Neural progenitor cell (in vitro differentiated cells): Measurements from ENCODE around the gene LMX1B. TPM values are rescaled to one million over a fixed set of nuclear protein-coding genes. Genes with fewer than 3 reads are reported as not detected.

Experiments used
- DNase-seq: peaks from one replicate; pipeline ENCODE4 v3.0.0-alpha.2; 2016; ENCODE audit warnings: low spot score
- H2AFZ ChIP-seq: fragments of 200-600 bp; sonication (generic); replicated peaks from 2 replicates; pipeline ENCODE4 v1.6.1; 2016; ENCODE audit warnings: antibody characterized with exemption
- H3F3A ChIP-seq: fragments of 200-600 bp; sonication (generic); 2 replicates; pipeline ENCODE4 v1.6.1; 2016; ENCODE audit warnings: antibody characterized with exemption, low read depth
- H3K27ac ChIP-seq: fragments of 200-600 bp; sonication (generic); 2 replicates; pipeline ENCODE4 v1.5.1; 2016; ENCODE audit warnings: mild to moderate bottlenecking
- H3K27me3 ChIP-seq: fragments of 200-600 bp; sonication (generic); 2 replicates; pipeline ENCODE4 v1.6.1; 2016; ENCODE audit warnings: mild to moderate bottlenecking, moderate library complexity
- H3K36me3 ChIP-seq: fragments of 200-600 bp; sonication (generic); 2 replicates; pipeline ENCODE4 v1.5.1; 2016
- H3K4me1 ChIP-seq: fragments of 200-600 bp; sonication (generic); 2 replicates; pipeline ENCODE4 v1.6.1; 2016; ENCODE audit warnings: mixed run types
- H3K4me2 ChIP-seq: fragments of 200-600 bp; sonication (generic); 2 replicates; pipeline ENCODE4 v1.6.1; 2016
- H3K4me3 ChIP-seq: fragments of 200-600 bp; sonication (generic); 2 replicates; pipeline ENCODE4 v1.5.1; 2016
- H3K79me2 ChIP-seq: fragments of 200-600 bp; sonication (generic); 2 replicates; pipeline ENCODE4 v1.6.1; 2016; ENCODE audit warnings: low read depth
- H3K9ac ChIP-seq: fragments of 200-600 bp; sonication (generic); 2 replicates; pipeline ENCODE4 v1.6.1; 2016
- H3K9me3 ChIP-seq: fragments of 200-600 bp; sonication (generic); 2 replicates; pipeline ENCODE4 v1.5.1; 2016; ENCODE audit warnings: low read depth
- H4K20me1 ChIP-seq: fragments of 200-600 bp; sonication (generic); 2 replicates; pipeline ENCODE4 v1.6.1; 2016; ENCODE audit warnings: low read depth
- H3K27ac Mint-ChIP-seq: 3 replicates; pipeline ENCODE4 v1.8.0; 2021; ENCODE audit warnings: mixed read lengths
- H3K27me3 Mint-ChIP-seq: 2 replicates; pipeline ENCODE4 v1.8.0; 2022; ENCODE audit warnings: low read depth, mild to moderate bottlenecking, inconsistent platforms, moderate library complexity, mixed read lengths; ENCODE audit not compliant: insufficient read depth
- H3K36me3 Mint-ChIP-seq: 3 replicates; pipeline ENCODE4 v1.8.0; 2021; ENCODE audit warnings: mixed read lengths
- H3K4me1 Mint-ChIP-seq: 3 replicates; pipeline ENCODE4 v1.8.0; 2021; ENCODE audit warnings: mixed read lengths
- H3K4me3 Mint-ChIP-seq: 3 replicates; pipeline ENCODE4 v1.8.0; 2021; ENCODE audit warnings: mild to moderate bottlenecking, moderate library complexity, mixed read lengths
- H3K9me3 Mint-ChIP-seq: 3 replicates; pipeline ENCODE4 v1.8.0; 2020; ENCODE audit warnings: mixed read lengths
- EZH2 ChIP-seq: fragments of 200-600 bp; sonication (generic); IDR thresholded peaks from 2 replicates; pipeline ENCODE4 v1.6.1; 2017; ENCODE audit warnings: antibody characterized with exemption, mild to moderate bottlenecking, moderate library complexity
- EZH2phosphoT487 ChIP-seq: fragments of 200-600 bp; sonication (generic); IDR thresholded peaks from 2 replicates; pipeline ENCODE4 v1.6.1; 2017; ENCODE audit warnings: antibody characterized with exemption
- total RNA-seq: library from RNA; depleted of rRNA; stranded (reverse); fragments of >200 nt; gene quantifications from 2 replicates; pipeline ENCODE4 v1.2.3, GENCODE V29; 2015; ENCODE audit warnings: low replicate concordance
- TF ChIP-seq, protein P1 (sequence below): fragments of 200-600 bp; sonication (generic); IDR thresholded peaks from 2 replicates; pipeline ENCODE4 v1.5.1; 2017; ENCODE audit warnings: antibody characterized with exemption, mild to moderate bottlenecking

LMX1B gene
- total RNA-seq, 1 donor from 2014 or later, result 0.19 TPM

DNA sequence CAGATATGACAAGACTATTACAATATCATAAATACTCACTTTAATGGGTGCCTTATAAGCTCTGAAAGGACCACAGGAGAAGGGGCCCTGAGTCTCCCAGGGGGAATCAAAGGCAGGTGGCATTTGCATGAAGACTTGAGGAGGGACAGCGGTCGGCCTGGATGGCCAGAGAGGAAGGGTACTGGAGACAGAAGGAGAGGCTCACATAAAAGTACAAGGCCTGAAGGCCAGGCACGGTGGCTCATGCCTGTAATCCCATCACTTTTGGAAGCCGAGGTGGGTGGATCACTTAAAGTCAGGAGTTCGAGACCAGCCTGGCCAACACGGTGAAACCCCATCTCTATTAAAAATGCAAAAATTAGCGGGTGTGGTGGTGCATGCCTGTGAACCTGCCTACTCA is 29.1 kb upstream of the LMX1B start:
- no peak overlapping the region for H2AFZ ChIP-seq
- no peaks in the 10 kb centered on the region for H4K20me1 ChIP-seq
- TF ChIP-seq EZH2phosphoT487 (no peak), EZH2 (no peak)
- TF ChIP-seq, protein P1, sequence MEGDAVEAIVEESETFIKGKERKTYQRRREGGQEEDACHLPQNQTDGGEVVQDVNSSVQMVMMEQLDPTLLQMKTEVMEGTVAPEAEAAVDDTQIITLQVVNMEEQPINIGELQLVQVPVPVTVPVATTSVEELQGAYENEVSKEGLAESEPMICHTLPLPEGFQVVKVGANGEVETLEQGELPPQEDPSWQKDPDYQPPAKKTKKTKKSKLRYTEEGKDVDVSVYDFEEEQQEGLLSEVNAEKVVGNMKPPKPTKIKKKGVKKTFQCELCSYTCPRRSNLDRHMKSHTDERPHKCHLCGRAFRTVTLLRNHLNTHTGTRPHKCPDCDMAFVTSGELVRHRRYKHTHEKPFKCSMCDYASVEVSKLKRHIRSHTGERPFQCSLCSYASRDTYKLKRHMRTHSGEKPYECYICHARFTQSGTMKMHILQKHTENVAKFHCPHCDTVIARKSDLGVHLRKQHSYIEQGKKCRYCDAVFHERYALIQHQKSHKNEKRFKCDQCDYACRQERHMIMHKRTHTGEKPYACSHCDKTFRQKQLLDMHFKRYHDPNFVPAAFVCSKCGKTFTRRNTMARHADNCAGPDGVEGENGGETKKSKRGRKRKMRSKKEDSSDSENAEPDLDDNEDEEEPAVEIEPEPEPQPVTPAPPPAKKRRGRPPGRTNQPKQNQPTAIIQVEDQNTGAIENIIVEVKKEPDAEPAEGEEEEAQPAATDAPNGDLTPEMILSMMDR, result no peak
- no peaks in the 10 kb centered on the region for H3K9me3 ChIP-seq
- DNase-seq, result no peak
- no peak overlapping the region for H3K4me2 ChIP-seq
- no peak overlapping the region for H3K4me3 Mint-ChIP-seq
- H3K9me3 Mint-ChIP-seq, result peaks cover 5% of the 10 kb centered on the region
- no peak overlapping the region for H3K27ac Mint-ChIP-seq
- no peaks in the 10 kb centered on the region for H3K4me1 ChIP-seq
- no peak overlapping the region for H3K27ac ChIP-seq
- H3K27me3 ChIP-seq, result no peaks in the 10 kb centered on the region
- no peaks in the 10 kb centered on the region for H3K36me3 Mint-ChIP-seq
- H3K9ac ChIP-seq, result no peak overlapping the region
- H3K4me3 ChIP-seq, result no peak overlapping the region
- H3K27me3 Mint-ChIP-seq, result peaks cover 10% of the 10 kb centered on the region
- H3K36me3 ChIP-seq, result no peaks in the 10 kb centered on the region
- no peaks in the 10 kb centered on the region for H3F3A ChIP-seq
- no peaks in the 10 kb centered on the region for H3K79me2 ChIP-seq
- peaks cover 28% of the 10 kb centered on the region for H3K4me1 Mint-ChIP-seq

DNA sequence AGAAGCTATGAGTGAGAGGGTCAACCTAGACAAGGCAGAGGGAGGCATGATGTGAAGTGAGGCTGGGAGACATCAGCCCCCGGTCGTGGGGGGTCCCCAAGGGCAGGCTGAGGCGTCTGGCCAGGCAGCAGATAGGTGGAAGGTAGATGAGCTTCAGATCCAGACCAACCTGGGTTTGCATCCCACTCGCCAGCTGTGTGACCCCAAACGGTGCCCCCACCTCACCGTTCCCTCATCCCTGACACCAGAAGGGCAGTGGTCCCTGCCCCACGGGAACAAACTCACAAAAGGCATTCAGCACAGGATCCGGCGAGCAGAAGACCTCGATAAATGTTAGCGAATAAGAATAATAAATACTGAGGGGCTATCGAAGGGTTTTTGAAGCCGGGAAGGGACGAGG is 27.5 kb upstream of the LMX1B start:
- H3K4me1 Mint-ChIP-seq, result peaks cover 32% of the 10 kb centered on the region
- Histone ChIP-seq H3K9ac (no peak overlapping the region), H3K4me3 (no peak overlapping the region), H3K4me1 (no peaks in the 10 kb centered on the region), H3K79me2 (no peaks in the 10 kb centered on the region), H3K9me3 (no peaks in the 10 kb centered on the region), H4K20me1 (no peaks in the 10 kb centered on the region), H3K36me3 (no peaks in the 10 kb centered on the region), H3F3A (no peaks in the 10 kb centered on the region), H3K27ac (no peak overlapping the region), H2AFZ (no peak overlapping the region), H3K27me3 (no peaks in the 10 kb centered on the region), H3K4me2 (no peak overlapping the region)
- DNase-seq, result no peak
- no peaks in the 10 kb centered on the region for H3K36me3 Mint-ChIP-seq
- peaks cover 10% of the 10 kb centered on the region for H3K27me3 Mint-ChIP-seq
- peak overlapping the region; percentile 75 for H3K27ac Mint-ChIP-seq
- no peak overlapping the region for H3K4me3 Mint-ChIP-seq
- TF ChIP-seq EZH2, result no peak
- TF ChIP-seq EZH2phosphoT487, result no peak
- TF ChIP-seq, protein P1, result no peak
- peaks cover 5% of the 10 kb centered on the region for H3K9me3 Mint-ChIP-seq

DNA sequence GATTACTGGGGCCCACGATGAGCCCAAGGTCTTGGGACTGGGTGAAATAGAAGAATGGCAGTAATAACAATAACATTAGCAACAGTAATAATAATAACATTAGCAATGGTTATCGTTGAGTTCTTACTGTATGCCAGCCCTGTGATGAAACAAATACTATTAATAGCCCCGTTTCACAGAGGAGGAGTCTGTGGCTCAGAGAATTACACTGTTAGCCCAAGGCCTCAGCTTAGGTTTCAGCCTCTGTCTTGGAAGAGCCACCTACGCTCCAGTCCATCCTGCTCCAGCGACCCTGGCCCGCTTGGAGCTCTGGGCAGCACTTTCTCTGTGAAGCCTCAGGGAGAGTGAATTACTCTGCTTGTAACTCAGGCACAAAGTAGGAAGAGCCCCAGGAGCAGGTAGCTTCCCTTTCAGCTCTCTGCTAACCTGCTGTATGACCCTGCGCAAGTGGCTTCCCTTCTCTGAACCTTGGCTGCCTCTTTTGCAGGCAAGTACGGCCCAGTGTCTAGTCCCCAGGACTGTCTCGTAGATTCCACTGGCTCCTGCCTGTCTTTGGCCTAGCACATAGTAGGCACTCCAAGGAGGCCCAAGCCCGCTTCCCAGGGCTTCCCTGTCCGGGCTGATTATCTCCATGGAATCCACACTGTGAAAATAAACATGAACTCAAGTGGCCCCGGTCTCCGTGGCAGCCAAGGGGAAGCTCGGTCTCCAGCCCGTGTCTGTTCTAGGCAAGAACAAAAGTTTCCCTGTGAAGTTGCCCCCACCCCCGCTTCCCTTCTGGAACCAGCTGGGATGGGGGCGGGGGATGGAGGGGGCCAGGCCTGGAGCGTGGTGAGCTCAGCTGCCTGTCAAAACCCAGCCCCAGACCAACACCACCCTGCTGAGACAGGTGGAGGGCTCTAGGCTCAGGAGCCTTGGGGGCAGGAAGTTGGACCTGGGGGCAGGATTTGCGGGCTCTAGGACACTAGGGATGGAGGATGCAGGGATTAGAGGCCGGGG is 26.2 kb upstream of the LMX1B start:
- Histone ChIP-seq H3K4me3 (no peak overlapping the region), H3K9me3 (no peaks in the 10 kb centered on the region), H3F3A (peaks cover 2% of the 10 kb centered on the region), H4K20me1 (no peaks in the 10 kb centered on the region), H3K27me3 (no peaks in the 10 kb centered on the region), H3K4me2 (no peak overlapping the region), H3K4me1 (peaks cover 2% of the 10 kb centered on the region), H3K79me2 (no peaks in the 10 kb centered on the region), H3K36me3 (no peaks in the 10 kb centered on the region), H3K27ac (no peak overlapping the region), H2AFZ (no peak overlapping the region), H3K9ac (no peak overlapping the region)
- Mint-ChIP-seq H3K36me3 (no peaks in the 10 kb centered on the region), H3K9me3 (peaks cover 5% of the 10 kb centered on the region), H3K27ac (peak overlapping the region; percentile 85), H3K27me3 (peaks cover 10% of the 10 kb centered on the region), H3K4me1 (peaks cover 39% of the 10 kb centered on the region), H3K4me3 (no peak overlapping the region)
- TF ChIP-seq EZH2phosphoT487 (no peak), EZH2 (no peak)
- TF ChIP-seq, protein P1, result no peak
- DNase-seq, result no peak
